ENCODE measurements around the gene E4F1.
"Not testable (repeated sequence)": the region's sequence is repeated elsewhere in the genome, so short reads cannot be mapped to it uniquely, and the experiment has no call there.

The E4F1 gene

DNA sequence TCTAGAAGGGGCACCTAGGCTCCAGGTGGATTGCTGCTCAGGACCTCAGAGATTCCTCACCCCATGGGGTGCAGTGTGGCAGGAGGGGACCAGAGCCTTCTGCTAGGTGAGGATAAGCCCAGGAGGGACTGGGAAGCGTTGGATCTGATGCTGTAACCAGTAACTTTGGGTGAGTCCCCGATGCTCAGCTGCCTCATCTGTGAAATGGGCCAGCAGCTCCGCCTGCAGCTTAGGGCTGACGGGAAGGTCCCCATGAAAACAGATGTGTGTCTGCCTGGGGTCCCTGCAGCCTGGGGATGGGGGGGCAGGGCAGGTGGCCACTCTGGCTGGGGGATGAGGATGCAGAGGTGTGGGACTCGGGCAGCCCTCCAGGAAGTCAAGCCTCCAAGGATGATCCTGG lies 24.3 kb upstream of the E4F1 start:
- TF ChIP-seq MYC (IDR thresholded peaks at IDR 0.05; ENCODE audit: low read depth, low read length) = no peak
- no peak for DNase-seq (ENCODE audit: low read depth)
- no peak overlapping the region for H3K4me3 ChIP-seq (ENCODE audit: low read depth, low read length)

DNA sequence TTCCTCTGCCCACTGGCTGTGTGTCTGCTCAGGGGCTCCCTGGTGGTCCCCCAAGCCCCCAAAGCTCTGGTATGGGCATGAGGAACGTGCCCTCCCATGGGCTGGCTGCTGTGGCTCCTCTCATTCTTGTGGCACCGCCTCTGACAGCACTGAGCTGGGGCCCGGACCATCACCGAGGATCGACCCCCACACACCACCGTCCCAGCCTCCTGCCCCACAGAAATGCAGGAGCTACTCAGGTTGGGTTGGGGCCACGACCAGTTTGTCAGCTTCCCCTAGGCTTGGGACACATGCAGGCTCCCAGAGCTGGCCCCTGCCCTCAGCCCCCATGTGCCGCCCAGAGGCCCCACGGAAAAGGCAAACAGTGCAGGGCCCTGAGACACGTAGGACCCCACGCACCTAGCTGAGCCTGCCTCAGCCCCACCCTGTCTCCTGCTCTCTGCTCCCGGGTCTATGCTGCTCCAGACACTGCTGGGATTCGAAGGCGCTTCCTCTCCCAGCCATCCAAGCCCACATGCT lies 23.7 kb upstream of the E4F1 start:
- H3K4me3 ChIP-seq (ENCODE audit: low read depth, low read length) = no peak overlapping the region
- DNase-seq (ENCODE audit: low read depth) = no peak
- TF ChIP-seq POLR2A (IDR thresholded peaks at IDR 0.05; ENCODE audit: extremely low read depth, insufficient read length) = no peak
- TF ChIP-seq, protein P1, sequence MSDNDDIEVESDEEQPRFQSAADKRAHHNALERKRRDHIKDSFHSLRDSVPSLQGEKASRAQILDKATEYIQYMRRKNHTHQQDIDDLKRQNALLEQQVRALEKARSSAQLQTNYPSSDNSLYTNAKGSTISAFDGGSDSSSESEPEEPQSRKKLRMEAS (IDR thresholded peaks at IDR 0.05; ENCODE audit: low read depth, low read length) = no peak
- no peak for TF ChIP-seq MYC (IDR thresholded peaks at IDR 0.05; ENCODE audit: low read depth, low read length)
- TF ChIP-seq, protein P2, sequence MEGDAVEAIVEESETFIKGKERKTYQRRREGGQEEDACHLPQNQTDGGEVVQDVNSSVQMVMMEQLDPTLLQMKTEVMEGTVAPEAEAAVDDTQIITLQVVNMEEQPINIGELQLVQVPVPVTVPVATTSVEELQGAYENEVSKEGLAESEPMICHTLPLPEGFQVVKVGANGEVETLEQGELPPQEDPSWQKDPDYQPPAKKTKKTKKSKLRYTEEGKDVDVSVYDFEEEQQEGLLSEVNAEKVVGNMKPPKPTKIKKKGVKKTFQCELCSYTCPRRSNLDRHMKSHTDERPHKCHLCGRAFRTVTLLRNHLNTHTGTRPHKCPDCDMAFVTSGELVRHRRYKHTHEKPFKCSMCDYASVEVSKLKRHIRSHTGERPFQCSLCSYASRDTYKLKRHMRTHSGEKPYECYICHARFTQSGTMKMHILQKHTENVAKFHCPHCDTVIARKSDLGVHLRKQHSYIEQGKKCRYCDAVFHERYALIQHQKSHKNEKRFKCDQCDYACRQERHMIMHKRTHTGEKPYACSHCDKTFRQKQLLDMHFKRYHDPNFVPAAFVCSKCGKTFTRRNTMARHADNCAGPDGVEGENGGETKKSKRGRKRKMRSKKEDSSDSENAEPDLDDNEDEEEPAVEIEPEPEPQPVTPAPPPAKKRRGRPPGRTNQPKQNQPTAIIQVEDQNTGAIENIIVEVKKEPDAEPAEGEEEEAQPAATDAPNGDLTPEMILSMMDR (IDR thresholded peaks at IDR 0.05; ENCODE audit: low read depth, low read length) = no peak

DNA sequence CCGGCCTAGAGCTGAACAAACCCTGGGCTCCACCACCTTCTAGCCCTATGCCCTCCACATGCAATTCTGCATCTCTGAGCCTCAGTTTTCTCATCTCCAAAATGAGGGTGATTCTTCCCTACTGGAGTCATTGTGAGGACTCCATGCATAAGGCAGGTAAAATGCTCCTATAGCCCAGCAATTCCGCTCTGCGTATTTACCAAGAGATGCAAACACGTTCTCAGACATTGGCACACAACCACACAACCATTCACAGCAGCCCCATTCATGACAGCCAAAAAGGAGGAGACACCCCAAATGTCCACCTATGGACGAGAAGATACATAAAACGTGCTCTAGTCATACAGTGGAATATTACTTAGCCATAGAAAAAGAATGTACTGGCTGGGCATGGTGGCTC lies 23.1 kb upstream of the E4F1 start:
- H3K4me3 ChIP-seq (ENCODE audit: low read depth, low read length) = no peak overlapping the region
- no peak for DNase-seq (ENCODE audit: low read depth)
- TF ChIP-seq, protein P1 (IDR thresholded peaks at IDR 0.05; ENCODE audit: low read depth, low read length) = no peak
- TF ChIP-seq MYC (IDR thresholded peaks at IDR 0.05; ENCODE audit: low read depth, low read length) (no peak), POLR2A (IDR thresholded peaks at IDR 0.05; ENCODE audit: extremely low read depth, insufficient read length) (no peak)
- TF ChIP-seq, protein P2 (IDR thresholded peaks at IDR 0.05; ENCODE audit: low read depth, low read length) = no peak

DNA sequence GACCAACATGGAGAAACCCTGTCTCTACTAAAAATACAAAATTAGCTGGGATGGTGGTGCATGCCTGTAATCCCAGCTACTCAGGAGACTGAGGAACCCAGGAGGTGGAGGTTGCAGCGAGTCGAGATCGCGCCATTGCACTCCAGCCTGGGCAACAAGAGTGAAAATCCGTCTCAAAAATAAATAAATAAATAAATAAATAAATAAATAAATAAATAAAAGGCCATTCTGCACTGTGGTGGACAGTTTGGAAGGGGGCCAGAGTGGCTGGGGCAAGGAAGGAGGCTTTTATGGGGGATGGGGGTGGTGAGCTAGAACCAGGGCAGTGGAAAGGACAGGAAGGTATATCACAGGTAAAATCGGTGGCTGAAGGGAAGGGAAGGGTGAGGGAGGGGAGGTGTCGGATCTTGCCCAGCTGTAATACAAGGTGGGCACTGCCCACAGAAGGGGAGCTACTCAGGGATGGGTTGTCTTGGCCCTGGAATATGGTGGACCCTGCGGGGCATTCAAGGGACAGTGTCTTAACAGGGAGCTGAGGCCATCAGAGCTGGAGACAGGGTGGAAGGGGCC lies 20.2 kb upstream of the E4F1 start:
- DNase-seq (ENCODE audit: low read depth); H3K4me3 ChIP-seq (ENCODE audit: low read depth, low read length): not testable (repeated sequence)

DNA sequence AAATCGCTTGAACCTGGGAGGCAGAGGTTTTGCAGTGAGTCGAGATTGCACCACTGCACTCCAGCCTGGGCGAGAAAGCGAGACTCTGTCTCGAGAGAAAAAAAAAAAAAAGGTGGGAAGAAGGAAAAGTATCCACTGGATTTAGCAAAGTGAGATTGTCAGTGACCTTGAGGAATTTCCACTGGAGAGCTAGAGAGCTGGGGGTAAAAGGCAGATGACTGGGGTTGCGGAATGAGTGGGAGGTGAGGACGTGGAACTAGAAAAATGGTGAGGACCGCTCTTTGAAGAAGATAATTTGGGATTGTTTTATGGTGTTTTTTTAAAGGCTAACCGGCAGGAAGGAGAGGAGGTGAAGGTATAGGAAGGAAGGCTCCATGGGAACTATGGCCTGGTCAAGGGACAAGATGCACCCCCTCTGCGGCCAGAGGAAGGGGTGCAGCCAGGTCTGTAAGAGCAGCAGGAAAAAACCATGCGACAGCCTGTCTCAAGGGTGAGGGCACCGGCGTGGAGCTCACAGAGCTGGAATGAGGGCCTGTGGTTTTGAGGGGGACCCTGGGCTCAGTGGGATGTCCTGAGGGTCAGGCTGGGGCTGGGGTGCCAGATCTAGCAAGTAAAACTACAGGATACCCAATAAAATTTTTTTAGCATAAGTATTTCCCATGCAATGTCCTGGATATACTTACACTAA lies 18.8 kb upstream of the E4F1 start:
- DNase-seq (ENCODE audit: low read depth) = no peak
- TF ChIP-seq POLR2A (IDR thresholded peaks at IDR 0.05; ENCODE audit: extremely low read depth, insufficient read length) (no peak), MYC (IDR thresholded peaks at IDR 0.05; ENCODE audit: low read depth, low read length) (no peak)
- TF ChIP-seq, protein P2 (IDR thresholded peaks at IDR 0.05; ENCODE audit: low read depth, low read length) = no peak
- TF ChIP-seq, protein P1 (IDR thresholded peaks at IDR 0.05; ENCODE audit: low read depth, low read length) = no peak; the same call in 1 of the 2 replicates
- H3K4me3 ChIP-seq (ENCODE audit: low read depth, low read length) = peak overlapping the region; percentile 94

- H3K4me3 ChIP-seq (ENCODE audit: low read depth, low read length) = peak within 1 kb of the TSS; percentile 94
- DNase-seq (ENCODE audit: low read depth) = peak; percentile 90
- TF ChIP-seq POLR2A (IDR thresholded peaks at IDR 0.05; ENCODE audit: extremely low read depth, insufficient read length) (peak; percentile 84), MYC (IDR thresholded peaks at IDR 0.05; ENCODE audit: low read depth, low read length) (peak; percentile 37)
- TF ChIP-seq, protein P2 (IDR thresholded peaks at IDR 0.05; ENCODE audit: low read depth, low read length) = no peak
- TF ChIP-seq, protein P1 (IDR thresholded peaks at IDR 0.05; ENCODE audit: low read depth, low read length) = peak; percentile 66
These were observed 18.1 kb upstream of the E4F1 start, which contains the start of gene MLST8 for GRCh38 chr16:2205104-2205966. MLST8 (plus strand) TSS chr16:2205454; CDS start chr16:2206086, 632 bp downstream.

All from NB4 (cell line).